NCI-H2171 treated with DMSO at 0.1 percent for 48 hours (cell line): ENCODE results near the gene BIN1.

Experiments
- DNase-seq: peaks from one replicate; lab custom pipeline; 2025; lab: John Stamatoyannopoulos, UW

The BIN1 gene

DNA sequence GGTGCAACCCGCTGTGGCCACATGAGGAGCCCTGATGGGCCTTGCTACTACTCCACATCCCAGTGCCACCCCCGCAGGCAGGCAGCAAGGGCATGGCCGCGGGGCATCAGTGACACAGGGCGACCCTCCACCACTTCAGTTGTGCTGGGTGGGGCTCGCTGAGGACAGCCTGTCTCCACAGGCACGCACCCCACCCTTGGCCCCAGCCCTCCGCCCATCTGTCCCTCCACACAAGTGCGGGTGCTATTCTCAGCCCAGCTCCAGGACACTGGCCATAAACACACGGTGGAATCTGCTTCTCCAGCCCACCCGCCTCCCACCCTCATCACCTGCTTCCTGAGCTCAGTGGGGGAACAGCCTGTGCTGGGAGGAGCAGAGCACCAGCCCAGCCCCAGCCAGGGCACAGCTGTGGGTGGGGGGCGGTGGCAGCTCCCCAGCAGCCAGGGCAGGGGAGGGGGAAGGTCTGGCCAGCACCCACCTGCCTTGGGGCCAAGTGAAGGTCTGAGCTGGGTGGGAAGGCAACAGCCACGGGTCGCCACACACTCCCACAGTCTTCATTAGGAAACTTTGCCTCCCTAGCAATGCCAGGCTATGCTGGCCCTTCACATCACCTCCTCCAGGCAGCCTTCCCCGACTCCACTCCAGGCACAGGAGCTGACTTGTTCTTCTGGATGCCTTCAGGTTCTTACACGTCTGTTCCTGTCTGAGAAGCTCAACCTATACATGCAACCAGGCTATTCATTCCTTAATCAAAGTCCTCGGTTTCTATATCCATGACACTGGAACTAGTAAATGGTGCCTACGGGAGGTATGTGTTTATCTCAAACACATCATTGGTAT, 16.5 kb downstream of the BIN1 start:
- DNase-seq: no peak

DNA sequence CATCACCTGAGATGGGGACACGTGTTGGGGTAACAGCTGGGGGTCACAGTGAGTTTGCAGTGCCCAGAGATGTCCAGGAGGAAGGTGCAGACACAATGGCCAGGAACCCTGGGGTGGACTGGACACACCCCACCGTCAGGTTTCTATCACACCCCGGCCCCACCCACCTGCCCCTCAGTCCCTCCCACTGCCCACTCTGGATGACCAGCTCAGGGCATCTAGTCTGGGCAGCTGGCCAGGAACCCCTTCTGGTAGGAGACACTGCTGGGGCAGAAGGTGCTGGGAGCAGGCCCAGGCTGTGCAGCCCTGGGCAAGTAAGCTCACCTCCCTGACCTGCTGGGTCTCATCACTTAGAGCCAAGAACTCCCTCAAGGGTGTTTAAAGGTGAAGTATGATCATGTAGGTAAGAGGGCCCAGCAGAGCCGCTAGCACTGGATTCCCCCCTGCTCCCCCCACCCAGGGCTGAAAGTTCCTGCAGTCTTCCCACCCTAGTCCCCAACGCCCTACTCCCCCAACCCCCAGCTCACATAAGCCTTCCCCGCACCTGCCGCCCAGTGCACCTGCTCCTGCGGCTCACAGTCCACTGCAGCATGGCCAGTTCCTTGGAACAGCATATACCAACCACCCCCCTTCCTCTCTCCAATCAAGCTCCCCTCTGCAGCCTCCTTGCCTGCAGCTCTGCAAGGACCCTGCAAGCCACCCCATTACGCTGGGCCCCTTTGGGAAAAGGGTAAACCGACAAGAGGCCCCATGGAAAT, 17.3 kb downstream of the BIN1 start:
- no peak for DNase-seq

DNA sequence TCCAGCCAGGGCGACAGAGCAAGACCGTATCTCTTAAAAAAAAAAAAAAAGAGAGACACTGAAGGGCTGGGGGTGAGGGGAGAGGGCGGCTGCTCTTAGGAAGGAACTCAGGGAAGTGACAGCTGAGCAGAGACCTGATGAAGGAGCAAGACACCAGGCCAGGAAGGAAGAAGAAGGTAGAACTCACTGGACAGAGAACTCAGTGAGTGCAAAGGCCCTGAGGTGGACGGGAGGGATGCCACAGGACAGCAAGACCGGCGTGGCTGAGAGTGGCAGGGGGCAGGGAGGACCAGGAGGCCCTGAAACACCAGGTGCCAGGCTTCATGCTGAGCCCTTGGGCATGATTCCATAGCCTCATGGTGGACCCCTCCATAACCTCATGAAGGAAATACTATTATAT, 18.2 kb downstream of the BIN1 start:
- no peak for DNase-seq

DNA sequence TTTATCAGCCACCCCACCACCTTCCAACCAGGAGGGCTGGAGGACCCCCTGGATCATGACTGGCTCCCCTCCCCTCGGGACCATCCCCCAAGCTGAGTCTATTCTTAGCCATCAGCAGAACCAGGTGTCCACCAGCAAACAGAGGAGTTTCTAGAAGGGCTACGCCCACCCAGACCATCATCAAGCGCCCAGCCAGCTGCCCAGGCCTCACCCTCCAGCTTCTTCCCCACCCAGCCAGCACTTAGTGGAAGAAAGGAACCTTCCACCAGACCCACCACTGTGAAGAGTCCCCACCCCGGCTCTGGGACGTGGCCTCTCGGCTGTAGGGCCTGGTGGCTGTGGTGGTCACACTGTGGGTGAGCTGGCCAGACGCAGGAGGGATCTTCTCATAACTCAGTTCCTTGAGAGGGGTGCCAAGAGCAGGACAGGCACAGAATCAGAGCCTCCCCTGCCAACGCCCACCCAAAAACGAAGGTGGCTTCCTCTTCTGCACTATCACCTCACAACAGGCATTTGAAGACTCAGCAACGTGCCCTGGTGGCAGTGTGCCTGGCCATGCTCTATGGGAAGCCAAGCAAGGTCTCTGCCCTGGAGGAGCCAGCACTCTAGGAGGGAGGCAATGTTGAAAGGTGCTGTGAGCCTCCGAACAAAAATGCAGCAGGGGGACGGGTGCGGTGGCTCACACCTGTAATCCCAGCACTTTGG, 19.0 kb downstream of the BIN1 start:
- no peak for DNase-seq

DNA sequence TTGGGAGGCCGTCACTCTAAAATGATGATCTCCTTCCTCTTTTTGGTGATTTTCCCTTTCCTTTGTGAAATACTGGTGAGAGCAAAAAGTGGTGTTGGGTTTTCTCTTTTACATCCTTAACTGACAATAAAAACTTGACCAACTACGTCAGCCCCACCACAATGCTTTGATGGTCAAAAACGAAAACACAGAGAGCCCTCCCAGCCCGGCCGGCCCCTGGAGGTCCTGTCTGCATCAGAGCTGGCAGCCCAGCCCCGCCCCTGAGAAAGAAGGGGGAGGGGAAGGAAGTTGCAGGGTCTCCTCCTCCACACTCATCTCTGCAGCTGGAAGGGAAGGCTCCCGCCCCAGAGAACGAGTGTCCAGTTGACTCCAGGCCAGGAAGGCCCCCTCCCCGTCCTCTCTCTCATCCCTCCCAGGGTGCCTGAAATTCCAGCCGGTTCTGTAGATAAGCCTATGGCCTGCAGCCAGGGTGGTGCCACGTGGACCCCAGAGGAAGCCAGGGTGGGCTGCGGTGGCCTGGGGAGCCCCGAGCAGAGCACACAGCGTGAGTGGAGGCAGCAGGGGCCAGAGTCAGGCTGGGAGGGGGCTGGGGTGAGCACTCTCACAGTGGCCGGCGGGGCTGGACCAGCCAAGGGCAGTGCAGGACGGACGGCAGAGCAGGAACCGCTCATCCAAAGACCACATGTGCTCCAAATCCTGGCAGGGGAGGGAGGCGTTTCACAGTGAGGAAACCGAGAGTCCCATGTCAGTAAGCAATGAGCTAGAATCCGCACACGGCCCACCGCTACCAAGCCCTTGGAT, 19.8 kb downstream of the BIN1 start:
- DNase-seq: no peak

- peak; percentile 65 for DNase-seq
Measured at GRCh38 chr2:127085317-127085681, 21.7 kb downstream of the BIN1 start.

- no peak for DNase-seq
Measured at GRCh38 chr2:127084611-127085316, 22.2 kb downstream of the BIN1 start.

DNA sequence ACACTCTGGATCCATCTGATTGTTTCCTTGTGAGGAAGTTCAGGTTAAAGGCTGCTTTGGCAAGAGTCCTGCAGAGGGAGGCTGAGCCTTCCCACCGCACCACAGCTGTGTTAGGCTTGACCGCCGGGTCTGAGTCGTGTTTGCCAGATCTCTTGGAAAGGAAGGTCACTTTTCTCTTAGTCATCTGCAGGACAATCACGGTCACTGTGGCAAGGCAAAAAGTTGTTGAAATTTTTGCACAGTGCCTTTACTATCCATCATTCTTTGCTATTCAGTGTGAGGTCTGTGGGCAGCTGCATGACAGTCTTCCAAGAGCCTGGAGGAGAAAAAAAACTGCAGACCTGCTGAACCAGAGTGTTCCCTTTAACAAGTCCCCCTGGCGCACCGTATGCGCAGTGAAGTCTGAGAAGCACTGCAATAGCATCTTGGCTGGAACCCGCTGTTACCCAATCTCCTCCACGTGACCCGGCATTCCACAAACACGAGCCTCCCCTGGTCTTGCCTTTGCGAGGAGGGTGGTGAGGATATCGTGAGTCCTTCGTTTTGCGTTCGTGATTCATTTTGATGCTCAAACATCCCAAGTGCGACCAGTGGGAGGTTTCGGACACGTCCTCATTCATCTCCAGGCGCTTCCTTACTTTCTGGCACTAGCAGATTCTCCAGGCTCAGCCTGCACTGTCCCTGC, 23.0 kb downstream of the BIN1 start:
- DNase-seq: no peak

GRCh38 chr2:127082974-127083373, 24.0 kb downstream of the BIN1 start:
- DNase-seq: no peak

GRCh38 chr2:127081826-127082633, 24.9 kb downstream of the BIN1 start:
- DNase-seq: no peak

DNA sequence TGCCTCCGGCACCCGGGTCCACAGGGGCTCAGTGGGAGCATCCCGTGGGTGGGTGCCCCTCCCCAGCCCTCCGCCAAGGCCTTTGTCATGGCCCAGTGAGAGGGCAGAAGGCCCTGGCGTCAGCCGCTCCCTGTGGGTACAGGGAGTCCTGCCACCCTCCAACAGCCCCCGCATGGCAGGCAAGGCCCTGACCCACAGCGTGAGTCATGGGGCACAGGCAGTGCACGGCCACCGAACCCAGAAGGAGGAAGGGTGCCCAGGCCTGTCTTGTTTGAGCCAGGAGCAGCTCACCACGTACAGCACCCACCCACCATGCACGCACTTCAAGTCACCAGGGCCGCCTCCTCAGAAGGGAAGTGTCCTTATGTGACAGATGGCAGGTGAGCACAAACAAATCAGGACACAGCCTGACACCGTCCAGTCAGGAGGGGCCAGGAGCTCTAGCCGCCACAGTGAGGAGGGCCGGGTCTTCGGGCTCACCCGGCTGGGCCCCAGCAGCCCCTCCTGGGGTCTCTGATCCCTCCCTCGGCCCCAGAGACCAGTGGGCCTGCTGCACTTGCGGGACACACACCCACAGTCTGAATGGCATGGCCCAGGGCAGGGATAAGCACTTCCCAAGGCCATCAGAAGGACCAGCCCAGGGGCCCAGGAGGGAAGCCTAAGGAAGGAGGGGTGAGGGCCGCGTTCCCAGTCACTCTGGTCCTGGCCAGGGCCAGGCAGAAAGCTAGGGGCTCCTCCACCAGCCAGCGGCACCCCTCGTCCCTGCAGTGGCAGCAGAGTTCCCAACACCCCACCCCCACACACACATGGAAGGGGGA, 25.8 kb downstream of the BIN1 start:
- no peak for DNase-seq

DNA sequence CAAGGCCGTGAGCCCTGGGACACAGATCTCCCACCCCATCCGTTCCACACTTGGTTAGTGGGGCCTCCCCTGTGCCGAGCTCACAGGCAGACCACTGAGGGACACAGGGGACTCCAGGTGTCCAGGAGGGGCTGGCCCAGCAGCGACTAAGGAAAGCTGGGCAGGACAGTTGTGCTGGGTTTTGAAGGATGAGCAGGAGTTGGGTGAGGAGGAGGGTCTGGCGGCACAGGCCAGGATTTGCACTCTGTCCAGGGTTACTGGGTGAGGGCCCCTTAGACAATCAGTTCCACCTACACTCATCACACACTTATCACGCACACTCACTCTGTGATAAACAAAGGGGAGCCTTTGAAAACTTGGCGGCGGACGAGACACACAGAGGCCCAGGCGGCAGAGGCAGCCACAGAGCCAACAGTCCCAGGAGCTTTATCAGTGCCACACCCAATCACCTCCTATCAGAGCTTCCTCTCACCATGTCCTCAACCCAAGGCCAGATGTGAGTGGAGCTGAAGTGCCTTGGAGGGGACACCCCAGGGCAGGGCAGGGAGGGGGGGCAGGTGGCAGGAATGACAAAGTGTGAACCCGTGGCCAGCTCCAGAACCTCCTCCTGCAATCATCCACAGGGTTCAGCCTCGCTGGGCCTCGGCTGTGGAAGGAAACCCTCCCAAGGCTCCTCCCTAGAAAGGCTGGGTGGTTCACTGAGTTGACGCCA, 26.6 kb downstream of the BIN1 start:
- DNase-seq: no peak

- no peak for DNase-seq
Measured at GRCh38 chr2:127079358-127079920, 27.5 kb downstream of the BIN1 start.

- no peak for DNase-seq
Measured at GRCh38 chr2:127078666-127079270, 28.2 kb downstream of the BIN1 start.

- no peak for DNase-seq
Measured at GRCh38 chr2:127078028-127078427, 28.9 kb downstream of the BIN1 start.

GRCh38 chr2:127076924-127077323, 30.0 kb downstream of the BIN1 start:
- DNase-seq: no peak

DNA sequence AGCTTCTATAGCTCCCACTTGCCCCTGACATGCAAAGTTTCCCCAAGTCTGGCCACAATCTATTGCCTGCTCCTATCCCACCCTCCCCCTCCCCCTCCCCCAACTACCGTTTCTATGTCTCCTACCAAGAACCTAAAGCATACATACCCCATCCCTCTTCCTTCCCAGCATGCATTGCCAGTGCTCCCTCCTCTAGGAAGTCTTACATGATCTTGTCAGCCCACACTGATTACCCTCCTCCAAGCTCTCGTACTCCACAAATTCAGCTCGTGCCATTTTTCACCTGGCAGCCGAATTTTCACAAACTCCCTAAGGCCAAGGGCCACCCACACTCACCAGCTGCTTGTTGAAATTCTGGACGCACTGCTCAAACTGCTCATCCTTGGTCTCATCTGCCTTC, 30.7 kb downstream of the BIN1 start:
- no peak for DNase-seq

GRCh38 chr2:127075821-127076220, 31.1 kb downstream of the BIN1 start:
- DNase-seq: no peak
